H1 (cell line): ENCODE results near the gene DRP2. TPM values are rescaled to one million over a fixed set of nuclear protein-coding genes. Genes with fewer than 3 reads are reported as not detected.

Source experiments
- CTCF ChIA-PET: fragments of 300-600 bp; sonication (Branson Sonifier 250); formaldehyde crosslinking; loops from one replicate; lab custom pipeline; 2021; ENCODE audit not compliant: partially characterized antibody; lab: Charles Lee
- POLR2A ChIA-PET: fragments of 300-600 bp; sonication (Branson Sonifier 250); formaldehyde crosslinking; loops from one replicate; lab custom pipeline; 2021; ENCODE audit warnings: inconsistent platforms; ENCODE audit not compliant: partially characterized antibody; lab: Charles Lee
- DNase-seq, 2 experiments: peaks; one replicate each; pipeline versions ENCODE4 v3.0.0 to v3.0.0-alpha.2; 2010 to 2022; ENCODE audit warnings: low spot score in 2 of 2, low read depth in 1 of 2, mixed read lengths in 1 of 2
- FAIRE-seq: peaks from 2 replicates; lab custom pipeline; 2011; peaks lifted over from hg19 to GRCh38; lab: Jason Lieb, UNC
- H2AFZ ChIP-seq: 2 replicates; pipeline ENCODE4 v1.8.1; 2012; ENCODE audit warnings: low read length, inconsistent platforms
- H2AK5ac ChIP-seq: 2 replicates; pipeline ENCODE4 v1.6.1; 2013; ENCODE audit warnings: low read depth, low read length
- H2BK120ac ChIP-seq: replicated peaks from 2 replicates; pipeline ENCODE3; 2013; ENCODE audit warnings: low read depth, low read length, inconsistent platforms
- H2BK12ac ChIP-seq: 2 replicates; pipeline ENCODE4 v1.6.1; 2013; ENCODE audit warnings: low read depth, low read length
- H2BK15ac ChIP-seq: 2 replicates; pipeline ENCODE4 v1.6.1; 2013; ENCODE audit warnings: low read length
- H2BK20ac ChIP-seq: 2 replicates; pipeline ENCODE4 v1.6.1; 2013; ENCODE audit warnings: low read length
- H2BK5ac ChIP-seq: 2 replicates; pipeline ENCODE4 v1.6.1; 2013; ENCODE audit warnings: low read depth, low read length
- H3K14ac ChIP-seq: 2 replicates; pipeline ENCODE4 v1.6.1; 2013; ENCODE audit warnings: inconsistent platforms; ENCODE audit not compliant: insufficient read length
- H3K18ac ChIP-seq: 2 replicates; pipeline ENCODE4 v1.6.1; 2013; ENCODE audit warnings: low read length; ENCODE audit errors: extremely low read depth
- H3K23ac ChIP-seq: 2 replicates; pipeline ENCODE4 v1.6.1; 2013; ENCODE audit warnings: inconsistent platforms; ENCODE audit not compliant: insufficient read length
- H3K23me2 ChIP-seq: 2 replicates; pipeline ENCODE4 v1.6.1; 2013; ENCODE audit warnings: low read depth, low read length
- H3K27ac ChIP-seq: 2 replicates; pipeline ENCODE4 v1.6.1; 2011; ENCODE audit warnings: low read depth, low read length, inconsistent platforms
- H3K27me3 ChIP-seq, 4 experiments: replicated peaks in 1 of 4; 1 replicate in 1 of 4; 2 replicates in 3 of 4; pipeline versions ENCODE4 v1.6.1 to v1.8.1; 2011 to 2013; ENCODE audit warnings: low read length in 3 of 4, mild to moderate bottlenecking in 3 of 4, inconsistent platforms in 2 of 4, mixed read lengths in 2 of 4, moderate library complexity in 1 of 4; ENCODE audit not compliant: control insufficient read depth in 3 of 4, insufficient read depth in 3 of 4; ENCODE audit errors: extremely low read depth in 1 of 4
- H3K36me3 ChIP-seq, 4 experiments: 2 replicates each; pipeline versions ENCODE4 v1.6.1 to v1.8.1; 2011 to 2013; ENCODE audit warnings: mild to moderate bottlenecking in 4 of 4, low read length in 3 of 4, moderate library complexity in 2 of 4, control low read depth in 1 of 4, inconsistent platforms in 1 of 4; ENCODE audit not compliant: insufficient read depth in 4 of 4, control insufficient read depth in 2 of 4
- H3K4ac ChIP-seq: replicated peaks from 2 replicates; pipeline ENCODE3; 2013; ENCODE audit warnings: low read length, low read depth, mixed read lengths, inconsistent platforms; ENCODE audit not compliant: insufficient read length
- H3K4me1 ChIP-seq, 4 experiments: replicated peaks in 1 of 4; 1 replicate in 1 of 4; 2 replicates in 3 of 4; pipeline versions ENCODE4 v1.6.1 to v1.8.1; 2011 to 2013; ENCODE audit warnings: low read length in 3 of 4, inconsistent platforms in 2 of 4, mixed read lengths in 1 of 4; ENCODE audit not compliant: insufficient read depth in 4 of 4, control insufficient read depth in 3 of 4
- H3K4me2 ChIP-seq, 2 experiments: 2 replicates each; pipeline versions ENCODE4 v1.6.1 to v1.8.1; 2011 to 2013; ENCODE audit warnings: low read depth in 2 of 2, low read length in 2 of 2, control low read depth in 1 of 2, inconsistent platforms in 1 of 2, mild to moderate bottlenecking in 1 of 2; ENCODE audit not compliant: insufficient read depth in 1 of 2
- H3K4me3 ChIP-seq, 4 experiments: fragments of 200-600, 300-600 bp in 1 of 4; sonication (generic), shearing (Covaris generic), sonication (Bioruptor Twin) in 1 of 4; 2 replicates each; pipeline versions ENCODE4 v1.5.1 to v1.8.1; 2011 to 2016; ENCODE audit warnings: low read length in 4 of 4, low read depth in 3 of 4, control low read depth in 2 of 4, inconsistent platforms in 2 of 4, mild to moderate bottlenecking in 2 of 4, mixed read lengths in 1 of 4, moderate library complexity in 1 of 4; ENCODE audit not compliant: insufficient read depth in 2 of 4; ENCODE audit errors: extremely low read depth in 1 of 4
- H3K56ac ChIP-seq: replicated peaks from 2 replicates; pipeline ENCODE3; 2013; ENCODE audit warnings: low read depth, mild to moderate bottlenecking, mixed read lengths, low read length, inconsistent platforms; ENCODE audit not compliant: insufficient read length
- H3K79me1 ChIP-seq: 2 replicates; pipeline ENCODE4 v1.6.1; 2013; ENCODE audit warnings: low read depth, low read length, control low read depth
- H3K79me2 ChIP-seq, 2 experiments: 2 replicates each; pipeline versions ENCODE4 v1.6.1 to v1.8.1; 2012 to 2013; ENCODE audit warnings: low read length in 2 of 2, mild to moderate bottlenecking in 2 of 2, inconsistent platforms in 1 of 2; ENCODE audit not compliant: insufficient read depth in 2 of 2, control insufficient read depth in 1 of 2
- H3K9ac ChIP-seq, 4 experiments: replicated peaks in 1 of 4; 1 replicate in 1 of 4; 2 replicates in 3 of 4; pipeline versions ENCODE4 v1.6.1 to v1.8.1; 2011 to 2013; ENCODE audit warnings: low read depth in 3 of 4, low read length in 3 of 4, control low read depth in 2 of 4, mild to moderate bottlenecking in 2 of 4, moderate library complexity in 2 of 4, inconsistent platforms in 1 of 4; ENCODE audit errors: extremely low read depth in 1 of 4
- H3K9me3 ChIP-seq, 2 experiments: 2 replicates each; pipeline versions ENCODE4 v1.6.1 to v1.8.1; 2012 to 2013; ENCODE audit warnings: mild to moderate bottlenecking in 2 of 2, moderate library complexity in 2 of 2, control low read depth in 1 of 2, inconsistent platforms in 1 of 2, low read depth in 1 of 2, low read length in 1 of 2, mixed read lengths in 1 of 2; ENCODE audit not compliant: insufficient read depth in 2 of 2
- H4K20me1 ChIP-seq, 2 experiments: replicated peaks in 1 of 2; 2 replicates each; pipeline versions ENCODE3 to v1.8.1; 2011 to 2013; ENCODE audit warnings: inconsistent platforms in 2 of 2, low read length in 2 of 2, mild to moderate bottlenecking in 1 of 2; ENCODE audit not compliant: insufficient read depth in 2 of 2, control insufficient read depth in 1 of 2
- H4K5ac ChIP-seq: 2 replicates; pipeline ENCODE4 v1.6.1; 2013; ENCODE audit warnings: low read length, low read depth, mixed read lengths, inconsistent platforms; ENCODE audit not compliant: insufficient read length
- H4K8ac ChIP-seq: 2 replicates; pipeline ENCODE4 v1.8.0; 2013; ENCODE audit warnings: mild to moderate bottlenecking, moderate library complexity, low read length, inconsistent platforms; ENCODE audit not compliant: insufficient read depth; ENCODE audit errors: extremely low read depth
- H4K91ac ChIP-seq: replicated peaks from 2 replicates; pipeline ENCODE3; 2013; ENCODE audit warnings: low read length, mixed read lengths, inconsistent platforms; ENCODE audit not compliant: insufficient read length
- CHD1 ChIP-seq: IDR thresholded peaks from 2 replicates; pipeline ENCODE4 v1.6.1; 2012; ENCODE audit warnings: low read depth, low read length, improper control_type of control experiment
- PHF8 ChIP-seq: fragments of 200-600 bp; sonication (generic); conservative IDR thresholded peaks from 2 replicates; pipeline ENCODE4 v1.7.1; 2012; ENCODE audit warnings: low read depth, mild to moderate bottlenecking, inconsistent platforms, low read length, moderate library complexity
- SIRT6 ChIP-seq: IDR thresholded peaks from one replicate; pipeline ENCODE4 v1.7.1; 2012; ENCODE audit warnings: low read length, inconsistent platforms
- SP4 ChIP-seq: IDR thresholded peaks from 2 replicates; pipeline ENCODE4 v1.6.1; 2012; ENCODE audit warnings: low read length, inconsistent platforms
- SUZ12 ChIP-seq: fragments of 200-600 bp; sonication (generic); IDR thresholded peaks from 2 replicates; pipeline ENCODE4 v1.6.1; 2012; ENCODE audit warnings: mild to moderate bottlenecking, inconsistent platforms, low read length, moderate library complexity, mixed read lengths
- WGBS, 2 experiments: shearing (Covaris generic) in 1 of 2; methylation state at CpG; one replicate each; pipeline versions ENCODE4 v1.1.6 to v1.1.7; 2013 to 2015; ENCODE audit warnings: low lambda C conversion rate in 2 of 2, mixed read lengths in 2 of 2, inconsistent platforms in 1 of 2, low coverage in 1 of 2, missing lambda C conversion rate in 1 of 2; ENCODE audit not compliant: insufficient replicate concordance in 2 of 2, insufficient coverage in 1 of 2, insufficient read length in 1 of 2; ENCODE audit errors: extremely low coverage in 1 of 2, missing lambda C conversion rate in 1 of 2; 5-methylcytosine and 5-hydroxymethylcytosine counted together
- polyA plus RNA-seq, 7 experiments: library from polyadenylated mRNA; depleted of rRNA in 3 of 7; stranded (reverse) in 5 of 7; unstranded in 2 of 7; fragments of >200 nt in 5 of 7; fragments of 200-250 nt in 2 of 7; gene quantifications; 1 replicate in 5 of 7; 2 replicates in 1 of 7; 4 replicates in 1 of 7; pipeline versions ENCODE4 v1.2.1 to v1.2.3, GENCODE V29; 2011 to 2013; ENCODE audit warnings: missing spikeins in 2 of 7, mixed read lengths in 2 of 7
- total RNA-seq: library from RNA; stranded (reverse); fragmentation: NEBNext Ultra II Directional; extraction: Animal tissue kit (Norgen Biotek cat#: 25700); gene quantifications from 2 replicates; pipeline ENCODE4 v1.2.1, GENCODE V29; 2021

The DRP2 gene
- total and polyA plus RNA-seq, 2 of the 8 experiments (the other 6 are each of a cell fraction or from before 2014, with no cell fraction given) = 0.18 to 0.20 TPM

DNA sequence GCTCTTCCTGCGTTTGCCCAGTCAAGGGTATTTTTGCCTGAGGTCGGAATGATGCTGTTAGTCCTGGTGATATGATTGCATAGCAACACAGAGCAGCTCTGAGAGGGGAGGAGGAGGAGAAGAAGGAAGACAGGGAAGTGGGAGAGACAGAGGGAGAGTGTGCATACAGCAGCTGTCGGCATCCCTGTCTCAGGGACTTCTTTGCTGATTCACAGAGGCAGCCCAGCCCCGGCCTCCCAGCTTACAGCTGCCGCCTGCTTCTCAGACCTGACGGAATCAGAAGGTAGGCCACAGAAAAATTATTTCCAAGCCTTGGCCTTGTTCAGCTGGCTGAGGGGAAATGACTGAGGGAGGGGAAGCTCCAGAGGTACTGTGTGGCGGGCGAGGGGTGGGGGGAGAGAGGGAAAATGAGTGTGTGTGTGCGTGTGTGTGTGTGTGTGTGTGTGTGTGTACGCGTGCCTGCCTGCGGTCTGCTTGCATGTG lies 319 bp downstream of the DRP2 start:
- Histone ChIP-seq H3K4me2 (no peak overlapping the region), H2AFZ (peak overlapping the region; percentile 88; the same call in 1 of the 2 replicates)
- TF ChIP-seq CHD1 (no peak), PHF8 (no peak), SIRT6 (no peak), SUZ12 (no peak), SP4 (no peak)

More for the DNA sequence above, 319 bp downstream of the DRP2 start:
- Histone ChIP-seq H2BK15ac (no peak overlapping the region), H3K23ac (no peak overlapping the region), H3K36me3 (no peaks in the 10 kb centered on the region), H3K23me2 (no peaks in the 10 kb centered on the region), H2BK5ac (no peak overlapping the region), H3K56ac (no peak overlapping the region), H3K79me1 (no peaks in the 10 kb centered on the region), H3K4me1 (peaks cover 0 to 3% (median 1%) of the 10 kb centered on the region in 4 experiments; a peak in 3 of 7 replicates), H3K27ac (no peak overlapping the region), H4K5ac (no peak overlapping the region), H2BK20ac (no peak overlapping the region), H3K79me2 (no peaks in the 10 kb centered on the region), H3K27me3 (no peaks in the 10 kb centered on the region), H2AK5ac (no peak overlapping the region), H3K4ac (no peak overlapping the region), H3K4me3 (no peak overlapping the region), H4K20me1 (no peaks in the 10 kb centered on the region), H3K14ac (no peak overlapping the region), H2BK12ac (no peak overlapping the region), H3K18ac (no peak overlapping the region), H3K9me3 (no peaks in the 10 kb centered on the region), H2BK120ac (no peak overlapping the region), H3K9ac (no peak overlapping the region), H4K8ac (no peak overlapping the region), H4K91ac (no peak overlapping the region)
- ChIA-PET CTCF (interaction anchor here (1.5 kb wide), 1 partner anchor 9 kb away, joined by 4 read pairs; no protein-coding TSS in a partner anchor), POLR2A (no interaction called here)
- FAIRE-seq = no peak
- WGBS, 2 experiments = 84% methylated on average over 3 of the region's 12 CpGs; no CpG with 5 or more reads in 1 of the 2 experiments
- no peak for DNase-seq
